GM18907 (cell line): Measurements from ENCODE around the gene FGF18.

Experiments
- ATAC-seq: cut with Tn5 transposase; IDR thresholded peaks from one replicate; pipeline ENCODE4 v1.9.1; 2021; ENCODE audit warnings: mild to moderate bottlenecking, moderate library complexity; ENCODE audit not compliant: unreplicated experiment

Gene FGF18

GRCh38 chr5:171462928-171463861 is 43.7 kb downstream of the FGF18 start:
- ATAC-seq = no peak

GRCh38 chr5:171463862-171464229 is 44.4 kb downstream of the FGF18 start:
- ATAC-seq = no peak

- no peak for ATAC-seq
These were observed 45.4 kb downstream of the FGF18 start for GRCh38 chr5:171464829-171465228.

GRCh38 chr5:171467107-171467506 is 47.7 kb downstream of the FGF18 start:
- no peak for ATAC-seq

DNA sequence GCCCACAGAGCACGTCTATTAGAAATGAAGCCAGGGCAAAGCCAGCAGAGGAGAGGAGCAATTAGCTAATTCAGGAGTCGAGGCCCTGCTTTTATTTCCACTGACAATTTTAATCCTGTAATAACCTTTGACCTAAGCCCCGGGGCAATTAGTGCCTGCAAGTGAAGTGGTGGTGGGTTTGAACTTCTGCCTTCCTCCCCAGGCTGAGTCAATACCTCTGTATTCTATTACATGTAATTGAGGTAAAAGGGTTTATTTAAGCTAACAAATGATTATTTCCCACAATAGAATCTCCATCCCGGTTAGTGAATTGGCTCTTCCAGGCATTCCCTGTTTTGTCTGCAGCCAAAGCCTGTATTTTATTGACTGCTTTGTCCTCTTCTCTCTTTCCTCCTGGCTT is 49.9 kb downstream of the FGF18 start:
- ATAC-seq = no peak

DNA sequence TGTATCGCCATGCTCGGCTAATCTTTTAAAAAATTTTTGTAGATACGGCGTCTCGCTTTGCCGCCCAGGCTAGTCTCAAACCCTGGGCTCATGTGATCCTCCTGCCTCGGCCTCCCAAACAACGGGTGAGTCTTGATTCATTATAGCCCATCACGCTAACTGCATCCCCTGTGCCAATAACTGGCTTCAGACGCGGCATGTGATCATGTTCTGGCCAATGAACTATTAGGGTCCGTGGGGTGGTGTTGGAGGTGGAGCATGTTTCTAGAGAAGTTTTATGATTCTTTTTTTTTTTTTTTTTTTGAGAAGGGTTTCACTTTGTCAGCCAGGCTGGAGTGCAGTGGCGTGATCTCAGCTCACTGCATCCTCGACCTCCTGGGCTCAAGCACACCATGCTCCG is 51.0 kb downstream of the FGF18 start:
- no peak for ATAC-seq

DNA sequence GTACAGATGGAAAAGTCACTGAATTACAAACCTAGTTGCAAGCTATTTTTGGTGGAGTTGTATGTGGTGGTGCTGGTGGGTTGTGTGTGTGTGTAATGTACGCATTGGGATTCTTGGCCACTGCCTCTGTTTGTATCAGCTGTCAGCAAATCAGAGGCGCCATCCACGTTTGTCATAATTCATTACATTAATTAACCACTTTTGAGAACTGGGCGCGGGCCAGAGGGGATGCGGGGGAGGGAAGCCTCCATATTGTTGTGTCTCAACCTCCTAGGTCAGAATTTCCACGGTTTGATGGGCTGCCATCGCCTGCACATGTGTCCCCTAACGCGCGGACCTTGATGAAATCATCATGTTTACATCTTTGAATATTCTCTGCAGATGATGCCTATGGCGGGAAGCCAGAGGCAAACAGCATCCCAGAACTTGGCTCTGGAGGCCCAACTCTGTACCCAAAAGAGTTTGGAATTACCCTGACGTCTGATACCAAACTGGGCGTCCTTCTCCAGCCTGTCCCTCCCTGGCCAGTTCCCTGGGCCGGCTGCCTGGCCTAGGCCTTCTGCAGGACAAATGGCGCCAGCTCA is 54.9 kb downstream of the FGF18 start:
- no peak for ATAC-seq

DNA sequence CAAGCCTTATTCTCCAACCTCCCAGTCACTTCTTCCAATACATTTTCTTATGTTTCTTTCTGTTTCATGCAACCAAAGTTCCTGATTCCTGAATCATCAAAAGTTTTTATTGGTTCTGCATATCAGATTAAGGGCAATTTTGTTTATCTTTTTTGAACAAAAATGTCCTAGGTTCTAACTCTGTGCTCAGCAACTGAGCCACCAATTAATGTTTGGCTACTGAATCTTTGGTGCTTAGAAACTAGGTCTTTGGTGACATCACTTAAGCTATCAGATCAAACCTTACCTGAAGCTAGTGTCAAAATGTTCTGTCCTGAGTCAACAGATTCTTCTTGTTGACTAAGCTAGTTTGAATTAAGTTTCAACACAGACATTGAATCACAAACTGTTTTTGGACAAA is 56.1 kb downstream of the FGF18 start:
- ATAC-seq = no peak

DNA sequence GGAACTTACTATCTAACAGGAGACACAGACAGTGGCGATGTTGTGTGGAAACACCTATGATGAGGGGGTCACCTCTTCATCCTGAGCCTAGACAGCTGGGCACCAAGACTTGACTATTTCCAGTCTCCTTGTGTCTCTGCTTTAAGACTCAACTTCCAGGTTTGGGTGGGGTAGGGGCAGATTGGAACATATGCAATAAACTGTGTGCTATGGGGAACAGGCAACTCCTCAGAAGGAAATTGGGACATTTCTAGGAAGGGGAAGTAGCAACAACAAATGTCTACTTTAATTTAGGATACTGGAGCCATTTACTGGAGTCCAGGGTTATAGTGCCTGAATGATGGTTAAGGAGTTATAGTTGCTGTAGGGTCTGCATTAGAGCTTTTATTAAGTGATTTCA is 57.3 kb downstream of the FGF18 start:
- ATAC-seq = no peak

DNA sequence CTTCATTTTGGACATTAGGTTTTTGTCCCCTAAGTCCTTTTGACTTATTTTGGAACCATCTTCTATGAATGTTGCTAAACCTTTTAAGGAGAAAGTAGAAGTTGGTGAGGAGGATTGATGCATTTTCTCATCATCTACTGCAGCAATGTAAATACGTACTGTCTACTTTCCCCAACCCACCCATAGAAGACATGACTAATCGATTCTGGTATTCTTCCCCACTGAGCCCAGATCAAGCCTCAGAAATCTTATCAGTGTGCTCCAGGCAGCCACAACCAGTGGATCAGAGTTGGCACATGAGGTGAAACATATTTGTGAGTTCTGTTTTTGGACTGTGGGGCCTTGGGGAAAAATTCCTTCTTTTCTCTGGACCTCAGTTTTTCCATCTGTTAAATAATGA is 57.7 kb downstream of the FGF18 start:
- ATAC-seq = no peak

- ATAC-seq = no peak
These were observed 58.2 kb downstream of the FGF18 start for GRCh38 chr5:171477666-171478065.

GRCh38 chr5:171478946-171479775 is 59.7 kb downstream of the FGF18 start:
- no peak for ATAC-seq

- ATAC-seq = no peak
These were observed 60.3 kb downstream of the FGF18 start for GRCh38 chr5:171479776-171480125.

GRCh38 chr5:171480239-171480638 is 60.8 kb downstream of the FGF18 start:
- no peak for ATAC-seq

DNA sequence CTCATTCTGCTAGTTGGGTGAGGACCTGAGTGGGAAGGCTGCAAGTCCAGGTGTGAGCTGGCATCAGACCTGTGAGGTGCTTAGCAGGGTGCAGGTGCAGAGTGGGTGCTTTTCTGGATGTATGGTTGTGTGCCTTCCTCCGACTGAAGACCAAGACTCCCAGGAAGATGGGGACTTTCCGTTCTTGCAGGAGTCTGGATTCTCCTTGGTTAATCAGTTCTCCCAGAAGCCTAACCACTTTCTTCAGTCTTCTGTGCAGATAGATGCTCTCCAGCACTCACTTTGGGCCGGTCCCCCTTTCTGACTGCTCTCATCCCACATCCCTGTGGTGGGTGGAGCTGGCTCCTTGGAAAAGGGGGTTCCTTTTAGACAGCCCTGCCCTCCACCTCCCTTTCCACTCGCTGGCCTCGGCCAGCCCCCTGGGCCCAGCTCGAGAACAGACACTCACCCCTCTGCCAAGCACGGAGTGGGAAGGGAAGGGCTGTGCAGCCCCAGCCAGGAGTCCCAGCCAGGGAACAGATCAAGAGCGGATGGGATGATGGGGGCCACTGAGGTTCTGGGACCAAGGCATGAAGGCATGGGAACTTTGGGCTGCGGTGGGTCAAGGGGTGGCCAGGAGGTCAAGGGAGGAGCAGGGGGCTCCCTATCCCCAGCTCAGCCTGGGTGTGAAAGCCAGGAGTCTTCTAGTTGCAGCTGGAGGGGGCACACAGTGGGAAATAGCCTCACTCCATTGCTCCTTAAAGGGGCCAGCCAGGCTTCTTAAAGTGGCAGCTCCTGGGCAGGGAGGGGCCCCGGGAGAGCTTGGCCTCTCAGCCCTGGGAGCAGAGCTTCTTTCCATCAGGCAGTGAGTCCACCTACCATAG is 62.4 kb downstream of the FGF18 start:
- no peak for ATAC-seq

GRCh38 chr5:171482434-171482730 is 62.9 kb downstream of the FGF18 start:
- no peak for ATAC-seq

DNA sequence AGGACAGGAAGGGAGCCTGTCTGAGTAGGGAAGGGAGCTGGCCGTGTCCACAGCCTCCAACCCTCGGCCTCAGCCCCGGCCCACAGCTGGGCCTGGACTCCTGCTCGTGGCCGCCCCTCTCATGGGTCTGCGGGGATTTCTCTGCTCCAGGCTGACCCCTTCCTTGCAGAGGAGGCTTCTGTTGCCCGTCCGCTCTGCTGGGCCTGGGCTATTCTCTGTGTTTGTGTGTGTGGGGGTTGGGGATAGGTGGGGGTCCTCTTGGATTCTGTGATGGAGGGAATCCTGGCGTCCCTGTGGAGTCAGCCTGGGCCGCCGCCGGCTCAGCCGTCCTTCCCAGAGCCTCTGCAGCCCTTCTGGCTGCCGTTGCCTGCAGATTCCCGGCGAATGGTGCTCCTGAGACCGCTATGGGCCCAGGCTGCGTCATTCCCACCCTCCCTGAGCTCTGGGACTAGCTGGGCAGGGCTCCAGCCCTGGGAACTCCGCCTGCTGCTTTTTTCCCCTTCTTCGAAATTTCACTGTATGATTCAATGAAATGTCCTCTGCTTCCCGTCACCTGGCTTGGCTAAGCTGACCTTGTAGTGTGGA is 64.2 kb downstream of the FGF18 start:
- no peak for ATAC-seq

GRCh38 chr5:171484460-171484899 is 65.0 kb downstream of the FGF18 start:
- no peak for ATAC-seq

DNA sequence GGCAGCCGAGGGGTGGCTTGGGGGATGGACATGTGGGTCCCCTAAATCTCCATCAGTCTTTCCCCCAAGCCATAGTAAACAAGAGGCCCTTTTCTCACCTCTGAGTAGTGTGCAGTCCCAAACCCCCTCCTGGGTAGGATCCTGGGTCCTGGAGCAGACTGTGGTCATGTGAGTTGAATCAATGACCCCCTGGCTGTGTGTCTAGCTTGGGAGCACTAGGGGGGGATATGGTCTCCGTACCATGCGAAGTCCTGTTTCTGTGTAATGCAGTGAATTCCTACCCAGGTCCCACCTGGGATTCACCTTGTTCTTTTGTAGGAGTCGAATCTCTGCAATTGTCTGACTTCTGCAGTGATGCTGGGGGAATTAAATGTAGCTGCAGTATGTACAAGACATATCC is 66.2 kb downstream of the FGF18 start:
- no peak for ATAC-seq

DNA sequence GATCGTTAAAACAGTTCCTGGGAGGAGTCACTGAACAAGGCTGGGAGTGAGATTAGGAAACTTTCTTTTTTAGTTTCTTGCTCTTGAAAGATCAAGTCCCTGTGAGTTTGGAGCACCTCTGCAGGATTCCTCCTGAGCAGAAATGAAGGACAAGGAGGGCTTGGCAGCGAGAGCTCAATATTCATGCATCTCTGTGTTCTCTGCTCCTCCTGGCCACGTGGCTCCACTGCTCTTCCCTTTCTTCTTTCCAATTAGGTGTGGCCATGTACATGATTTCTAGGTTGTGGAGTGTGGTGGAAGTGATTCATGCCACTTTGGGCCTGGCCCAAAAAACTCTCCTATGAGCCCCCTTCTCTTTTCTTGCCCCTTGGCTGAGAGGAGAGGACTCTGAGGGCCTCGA is 67.2 kb downstream of the FGF18 start:
- no peak for ATAC-seq

DNA sequence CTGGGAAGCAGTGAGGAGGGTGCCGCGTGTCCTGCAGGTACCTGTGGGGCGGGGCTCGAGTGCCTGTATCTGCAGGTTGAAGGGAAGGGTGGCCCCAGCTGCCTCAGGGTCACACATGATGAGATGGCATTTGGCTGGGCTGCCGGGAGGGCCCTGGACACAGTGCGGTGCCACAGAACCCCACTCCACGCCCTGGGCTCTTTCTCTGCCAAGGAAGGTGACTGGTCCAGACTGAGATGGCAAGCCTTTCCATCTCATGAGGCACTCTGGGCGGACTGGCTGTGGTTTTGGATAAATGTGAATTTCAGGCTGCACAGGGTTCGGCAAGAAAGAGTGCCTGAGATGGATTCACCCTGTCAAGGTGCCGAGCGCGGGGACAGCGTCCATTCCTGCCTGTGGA is 69.4 kb downstream of the FGF18 start:
- ATAC-seq = no peak
